HepG2 (cell line): ENCODE results near the gene MFSD11. TPM values are rescaled to one million over a fixed set of nuclear protein-coding genes. Genes with fewer than 3 reads are reported as not detected.
"Not testable (repeated sequence)": the region's sequence is repeated elsewhere in the genome, so short reads cannot be mapped to it uniquely, and the experiment has no call there.

Experiments used
- ATAC-seq: fragments of 200-7000 bp; cut with Tn5 transposase; 3 replicates; pipeline ENCODE4 v1.9.1; 2020; ENCODE audit warnings: mild to moderate bottlenecking, moderate library complexity
- BruUV-seq: library from RNA; stranded (reverse); fragments of 400-500 nt; replicated peaks from 2 replicates; lab custom pipeline; 2021; lab: Mats Ljungman, UMichigan
- CTCF ChIA-PET: fragments of 300-600 bp; formaldehyde crosslinking; extraction: SDS; loops from one replicate; lab custom pipeline; 2021; ENCODE audit warnings: low total read pairs, inconsistent platforms, low intra/inter-chr PET ratio; lab: Yijun Ruan, JAX
- POLR2A ChIA-PET: fragments of 350-600 bp; sonication (Branson Sonifier 250); formaldehyde crosslinking; loops from one replicate; lab custom pipeline; 2020; ENCODE audit warnings: antibody characterized with exemption, inconsistent platforms; lab: Yijun Ruan, JAX
- DNase-seq: peaks from one replicate; pipeline ENCODE4 v3.0.0-alpha.2; 2015; ENCODE audit warnings: low spot score
- FAIRE-seq: peaks from 3 replicates; lab custom pipeline; 2011; peaks lifted over from hg19 to GRCh38; lab: Jason Lieb, UNC
- H2AFZ ChIP-seq: one replicate; pipeline ENCODE4 v1.6.1; 2011; ENCODE audit warnings: low read length, inconsistent platforms
- H3K27ac ChIP-seq: fragments of 300-600 bp; 3 replicates; pipeline ENCODE4 v1.8.0; 2011; ENCODE audit warnings: mixed run types, mild to moderate bottlenecking, mixed read lengths, low read length, inconsistent platforms; ENCODE audit not compliant: insufficient read depth; ENCODE audit errors: extremely low read length
- H3K27me3 ChIP-seq, 2 experiments: fragments of 200-600 bp in 1 of 2; 2 replicates in 1 of 2; 3 replicates in 1 of 2; pipeline versions ENCODE4 v1.6.0 to v1.8.0; 2011; ENCODE audit warnings: low read length in 2 of 2, mild to moderate bottlenecking in 2 of 2, moderate library complexity in 2 of 2, inconsistent platforms in 1 of 2; ENCODE audit not compliant: insufficient read depth in 2 of 2, control insufficient read depth in 1 of 2
- H3K36me3 ChIP-seq, 2 experiments: fragments of 200-600 bp in 1 of 2; replicated peaks in 1 of 2; 2 replicates in 1 of 2; 3 replicates in 1 of 2; pipeline versions ENCODE4 v1.5.1 to v1.8.0; 2011; ENCODE audit warnings: low read length in 2 of 2, inconsistent platforms in 1 of 2; ENCODE audit not compliant: insufficient read depth in 2 of 2, control insufficient read depth in 1 of 2
- H3K4me1 ChIP-seq: 2 replicates; pipeline ENCODE4 v1.5.1; 2012; ENCODE audit warnings: low read length, inconsistent platforms; ENCODE audit not compliant: insufficient read depth
- H3K4me2 ChIP-seq: 2 replicates; pipeline ENCODE4 v1.6.0; 2011; ENCODE audit warnings: low read depth, low read length, inconsistent platforms
- H3K4me3 ChIP-seq, 3 experiments: fragments of 200-600 bp in 1 of 3; sonication (generic), shearing (Covaris generic) in 1 of 3; replicated peaks in 1 of 3; 2 replicates each; pipeline ENCODE4 v1.5.1; 2011 to 2016; ENCODE audit warnings: low read length in 3 of 3, inconsistent platforms in 2 of 3, low read depth in 2 of 3, mild to moderate bottlenecking in 2 of 3, control low read depth in 1 of 3, mixed read lengths in 1 of 3; ENCODE audit not compliant: insufficient read depth in 1 of 3
- H3K79me2 ChIP-seq: one replicate; pipeline ENCODE4 v1.6.1; 2011; ENCODE audit warnings: low read length, inconsistent platforms; ENCODE audit not compliant: insufficient read depth
- H3K9ac ChIP-seq: 2 replicates; pipeline ENCODE4 v1.6.0; 2011; ENCODE audit warnings: mild to moderate bottlenecking, low read depth, low read length, inconsistent platforms; ENCODE audit not compliant: insufficient read depth
- H3K9me3 ChIP-seq: 2 replicates; pipeline ENCODE4 v1.5.1; 2012; ENCODE audit warnings: mild to moderate bottlenecking, low read length
- H4K20me1 ChIP-seq: 2 replicates; pipeline ENCODE4 v1.6.0; 2011; ENCODE audit warnings: inconsistent platforms, mild to moderate bottlenecking, low read length, moderate library complexity; ENCODE audit not compliant: insufficient read depth
- POLR2G ChIP-seq: fragments of 200-400 bp; formaldehyde crosslinking; IDR thresholded peaks from 2 replicates; pipeline ENCODE4 v1.6.1; 2018; ENCODE audit warnings: mild to moderate bottlenecking, low read depth, low read length, moderate library complexity
- ZNF264 ChIP-seq: sonication (generic); formaldehyde crosslinking; IDR thresholded peaks from 2 replicates; pipeline ENCODE4 v1.4.0; 2020; ENCODE audit warnings: missing genetic modification reagents
- ZNF451 ChIP-seq: sonication (generic); formaldehyde crosslinking; IDR thresholded peaks from 2 replicates; pipeline ENCODE4 v1.5.0; 2020; ENCODE audit warnings: mild to moderate bottlenecking, missing genetic modification reagents
- ZNF773 ChIP-seq: sonication (generic); formaldehyde crosslinking; IDR thresholded peaks from 2 replicates; pipeline ENCODE4 v1.4.0; 2020; ENCODE audit warnings: missing genetic modification reagents, borderline replicate concordance
- WGBS: methylation state at CpG from one replicate; pipeline ENCODE4 v1.1.6; 2017; ENCODE audit warnings: low lambda C conversion rate; 5-methylcytosine and 5-hydroxymethylcytosine counted together
- in situ Hi-C: cut with HindIII; loops from 2 replicates; pipeline ENCODE4 v1.10.0; 2017; ENCODE audit warnings: low pct_unique_long_range_greater_than_20kb; ENCODE audit not compliant: extremely low pct_ligation_motif_present
- intact Hi-C: fragments of 100-400 bp; cut with micrococcal nuclease; formaldehyde crosslinking; loops from one replicate; pipeline ENCODE4 v1.10.0; 2022; ENCODE audit not compliant: unreplicated experiment
- polyA plus RNA-seq, 8 experiments: library from polyadenylated mRNA; depleted of rRNA in 3 of 8; stranded (reverse) in 7 of 8; unstranded in 1 of 8; fragments of >200 nt; fragmentation: Illumina TruSeq in 4 of 8; extraction: Trizol in 4 of 8; gene quantifications; 2 replicates each; pipeline versions ENCODE4 v1.2.1 to v1.2.3, GENCODE V29; 2011 to 2016; ENCODE audit warnings: low read depth in 4 of 8, missing spikeins in 1 of 8, mixed read lengths in 1 of 8; ENCODE audit not compliant: insufficient read depth in 1 of 8
- total RNA-seq, 5 experiments: library from RNA; depleted of rRNA; stranded (reverse); fragments of >200 nt; fragmentation: Illumina TruSeq; extraction: Trizol; gene quantifications; 2 replicates each; pipeline ENCODE4 v1.2.3, GENCODE V29; 2016; ENCODE audit warnings: low read depth in 1 of 5

Gene MFSD11
- total and polyA plus RNA-seq, 2 of the 13 experiments (the other 11 are each of a cell fraction or from before 2014, with no cell fraction given), result 26.1 to 36.3 TPM

DNA sequence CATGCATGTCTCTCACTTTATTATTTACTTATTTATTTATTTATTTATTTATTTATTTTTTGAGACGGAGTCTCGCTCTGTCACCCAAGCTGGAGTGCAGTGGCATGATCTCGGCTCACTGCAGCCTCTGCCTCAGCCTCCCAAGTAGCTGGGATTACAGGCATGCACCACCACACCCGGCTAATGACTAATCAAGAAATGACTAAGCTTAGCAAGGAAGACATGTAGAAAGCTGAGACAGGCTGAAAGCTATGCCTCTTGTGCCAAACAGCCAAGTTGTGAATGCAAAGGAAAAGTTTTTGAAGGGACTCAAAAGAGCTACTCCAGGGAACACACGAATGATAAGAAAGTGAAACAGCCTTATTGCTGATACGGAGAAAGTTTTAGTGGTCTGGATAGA, 7.9 kb downstream of the MFSD11 start:
- in situ Hi-C loops, H3K79me2 ChIP-seq, DNase-seq, BruUV-seq, H3K9me3 ChIP-seq, H4K20me1 ChIP-seq, H3K4me1 ChIP-seq, CTCF ChIA-PET, H3K9ac ChIP-seq, H3K27me3 ChIP-seq, H3K4me2 ChIP-seq, FAIRE-seq, intact Hi-C loops, H3K27ac ChIP-seq, H2AFZ ChIP-seq, H3K4me3 ChIP-seq, ATAC-seq: not testable (repeated sequence)
- WGBS, result 98% methylated on average over 6 of the region's 6 CpGs
- peaks cover 13 to 35% of the 10 kb centered on the region in 2 experiments for H3K36me3 ChIP-seq
- POLR2A ChIA-PET, result interaction anchor here (1.0 kb wide), 1 partner anchor 8 kb away, joined by 3 read pairs; the partner anchor contains the start of gene MFSD11

DNA sequence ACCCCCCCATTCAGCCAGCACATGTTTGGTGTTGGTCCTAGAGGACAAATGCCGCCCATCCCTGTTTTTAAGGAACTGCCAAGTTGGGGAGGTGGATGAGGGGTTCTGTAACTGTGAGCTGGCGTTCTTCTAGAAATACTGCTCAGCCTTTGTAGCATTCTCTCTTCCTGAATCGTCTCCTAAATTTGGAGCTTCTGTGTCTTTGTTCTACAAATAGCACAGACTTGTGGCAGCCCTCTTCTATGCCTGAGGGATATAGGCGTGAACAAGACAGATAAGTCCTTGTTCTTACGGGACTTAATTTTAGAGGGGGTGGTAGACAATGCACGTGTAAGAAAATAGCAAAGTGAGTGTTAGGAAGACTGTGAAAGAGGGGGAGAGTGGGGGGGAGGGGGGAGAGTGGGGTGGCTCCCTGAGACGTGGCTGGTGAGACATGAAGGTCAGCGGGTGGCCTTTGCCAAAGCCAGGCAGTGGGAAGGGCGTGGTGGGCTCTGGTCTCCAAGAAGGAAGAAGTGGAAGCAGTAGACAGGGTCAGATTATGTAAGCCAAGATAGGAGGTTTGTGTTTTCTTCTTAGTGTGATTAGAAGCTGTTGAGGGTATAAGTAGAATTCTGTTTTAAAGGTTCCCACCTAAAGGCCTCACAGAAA, 9.9 kb downstream of the MFSD11 start:
- ChIA-PET CTCF (no interaction called here), POLR2A (no interaction called here)
- in situ Hi-C loops (no loop called here), intact Hi-C loops (no loop called here)
- Histone ChIP-seq H3K4me1 (no peaks in the 10 kb centered on the region), H3K27me3 (no peaks in the 10 kb centered on the region), H3K4me3 (no peak overlapping the region), H3K9me3 (no peaks in the 10 kb centered on the region), H3K27ac (no peak overlapping the region), H3K4me2 (no peak overlapping the region), H3K79me2 (no peaks in the 10 kb centered on the region), H2AFZ (no peak overlapping the region), H3K9ac (no peak overlapping the region), H4K20me1 (no peaks in the 10 kb centered on the region), H3K36me3 (peaks cover 11 to 35% of the 10 kb centered on the region in 2 experiments)
- no TSS peak for BruUV-seq
- FAIRE-seq (no peak), DNase-seq (no peak), ATAC-seq (no peak)
- WGBS, result 96% methylated on average over 9 of the region's 9 CpGs
- no peak for TF ChIP-seq ZNF451 (CRISPR knock-in tag)
- no peak for TF ChIP-seq POLR2G
- no peak for TF ChIP-seq ZNF264 (CRISPR knock-in tag)
- no peak for TF ChIP-seq ZNF773
